ENCODE data around the gene SNX3.

DNA sequence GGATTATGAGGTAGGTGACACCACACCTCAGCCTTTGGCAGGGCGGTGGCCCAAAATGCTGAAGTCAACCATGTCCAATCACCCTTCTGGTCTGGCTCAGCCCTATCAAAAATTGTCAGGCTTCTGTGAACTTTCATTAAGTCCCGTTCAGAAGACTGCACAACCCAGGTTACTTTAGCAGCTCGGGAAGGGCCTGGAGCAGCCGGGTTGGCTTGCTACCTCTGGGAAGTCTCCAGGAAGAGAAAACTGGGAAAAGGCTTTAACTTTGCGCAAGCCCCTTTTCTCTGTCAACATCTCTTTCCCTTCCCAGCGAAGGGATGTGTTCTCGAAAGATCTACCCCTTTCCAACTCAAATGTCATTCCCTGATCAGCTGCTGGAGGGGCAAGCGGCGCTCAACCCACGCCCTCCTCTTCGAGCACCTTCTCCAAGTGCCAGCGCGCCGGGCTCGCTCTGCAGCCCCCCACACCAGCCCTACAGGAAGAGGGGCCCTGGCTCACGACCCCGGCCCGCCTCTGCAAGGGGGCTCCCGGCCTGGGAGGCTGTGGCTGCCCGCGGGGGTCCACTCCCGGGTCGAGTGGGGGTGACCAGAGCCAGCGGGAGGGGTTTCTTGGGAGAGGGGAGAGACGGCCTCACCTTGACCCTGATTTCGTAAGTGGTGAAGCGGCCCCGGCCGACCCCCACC is 573 bp downstream of the SNX3 start:
- no peak for TF ChIP-seq TAF1 (IDR thresholded peaks at IDR 0.05; ENCODE audit: low read depth, low read length)
- no peak for TF ChIP-seq POLR2AphosphoS5 (IDR thresholded peaks at IDR 0.05; ENCODE audit: low read depth, low read length)

Measured in GM12891 (cell line).